Activated CD4-positive, CD25-positive, alpha-beta regulatory T cell treated with anti-CD3 and anti-CD28 coated beads, Interleukin-2, amount 50 U/mL, for 16 hours (primary cell): ENCODE results near the gene SEC24D.
A peak's percentile ranks its signal among the peaks of the same experiment; 100 is the strongest.
"Not testable (repeated sequence)": the region's sequence is repeated elsewhere in the genome, so short reads cannot be mapped to it uniquely, and the experiment has no call there.

Experiments
- DNase-seq: peaks from one replicate; pipeline ENCODE4 v3.0.0-alpha.2; 2020; ENCODE audit warnings: low read depth, low spot score

The SEC24D gene, protein sequence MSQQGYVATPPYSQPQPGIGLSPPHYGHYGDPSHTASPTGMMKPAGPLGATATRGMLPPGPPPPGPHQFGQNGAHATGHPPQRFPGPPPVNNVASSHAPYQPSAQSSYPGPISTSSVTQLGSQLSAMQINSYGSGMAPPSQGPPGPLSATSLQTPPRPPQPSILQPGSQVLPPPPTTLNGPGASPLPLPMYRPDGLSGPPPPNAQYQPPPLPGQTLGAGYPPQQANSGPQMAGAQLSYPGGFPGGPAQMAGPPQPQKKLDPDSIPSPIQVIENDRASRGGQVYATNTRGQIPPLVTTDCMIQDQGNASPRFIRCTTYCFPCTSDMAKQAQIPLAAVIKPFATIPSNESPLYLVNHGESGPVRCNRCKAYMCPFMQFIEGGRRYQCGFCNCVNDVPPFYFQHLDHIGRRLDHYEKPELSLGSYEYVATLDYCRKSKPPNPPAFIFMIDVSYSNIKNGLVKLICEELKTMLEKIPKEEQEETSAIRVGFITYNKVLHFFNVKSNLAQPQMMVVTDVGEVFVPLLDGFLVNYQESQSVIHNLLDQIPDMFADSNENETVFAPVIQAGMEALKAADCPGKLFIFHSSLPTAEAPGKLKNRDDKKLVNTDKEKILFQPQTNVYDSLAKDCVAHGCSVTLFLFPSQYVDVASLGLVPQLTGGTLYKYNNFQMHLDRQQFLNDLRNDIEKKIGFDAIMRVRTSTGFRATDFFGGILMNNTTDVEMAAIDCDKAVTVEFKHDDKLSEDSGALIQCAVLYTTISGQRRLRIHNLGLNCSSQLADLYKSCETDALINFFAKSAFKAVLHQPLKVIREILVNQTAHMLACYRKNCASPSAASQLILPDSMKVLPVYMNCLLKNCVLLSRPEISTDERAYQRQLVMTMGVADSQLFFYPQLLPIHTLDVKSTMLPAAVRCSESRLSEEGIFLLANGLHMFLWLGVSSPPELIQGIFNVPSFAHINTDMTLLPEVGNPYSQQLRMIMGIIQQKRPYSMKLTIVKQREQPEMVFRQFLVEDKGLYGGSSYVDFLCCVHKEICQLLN

DNA sequence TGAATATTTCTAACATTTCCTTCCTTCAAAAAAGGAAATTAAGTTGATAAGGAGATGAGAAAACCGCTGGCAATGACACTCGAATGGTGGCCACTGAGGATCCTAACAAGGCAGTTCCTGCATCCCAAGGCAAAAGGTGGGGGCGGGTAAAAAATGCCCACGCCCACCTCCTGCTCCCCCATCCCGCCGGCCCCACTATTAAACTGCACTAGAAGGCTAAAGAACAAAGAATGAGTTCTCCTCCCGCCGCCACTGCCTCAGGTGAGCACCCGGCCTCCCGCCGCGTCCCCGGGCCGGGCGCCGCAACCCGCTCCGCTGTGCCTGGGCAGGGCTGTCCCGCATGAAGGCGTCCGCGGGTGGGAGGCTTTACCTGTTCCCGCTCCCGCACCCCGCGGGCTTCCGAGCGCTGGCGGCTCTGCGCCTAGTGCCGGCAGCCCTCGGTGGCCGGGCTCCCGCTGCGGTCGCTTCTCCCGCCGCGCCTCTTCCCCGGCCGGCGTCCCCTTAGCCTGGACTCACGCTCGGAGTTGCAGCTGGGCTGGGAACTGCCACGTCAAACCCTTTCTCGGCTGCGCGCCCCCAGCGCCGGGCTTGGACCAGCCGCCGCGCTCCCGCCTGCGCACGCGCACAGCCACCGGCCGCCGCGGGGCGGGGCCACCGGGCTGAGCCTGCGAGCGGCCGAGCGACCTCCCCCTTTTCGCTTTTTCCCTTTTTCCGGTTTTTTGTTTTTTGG, at the start of gene SEC24D:
SEC24D (minus strand) TSS at position 556 of the 730 bp plus-strand sequence. CDS start 2,430 bp downstream, outside the sequence.
- peak; percentile 63 for DNase-seq

DNA sequence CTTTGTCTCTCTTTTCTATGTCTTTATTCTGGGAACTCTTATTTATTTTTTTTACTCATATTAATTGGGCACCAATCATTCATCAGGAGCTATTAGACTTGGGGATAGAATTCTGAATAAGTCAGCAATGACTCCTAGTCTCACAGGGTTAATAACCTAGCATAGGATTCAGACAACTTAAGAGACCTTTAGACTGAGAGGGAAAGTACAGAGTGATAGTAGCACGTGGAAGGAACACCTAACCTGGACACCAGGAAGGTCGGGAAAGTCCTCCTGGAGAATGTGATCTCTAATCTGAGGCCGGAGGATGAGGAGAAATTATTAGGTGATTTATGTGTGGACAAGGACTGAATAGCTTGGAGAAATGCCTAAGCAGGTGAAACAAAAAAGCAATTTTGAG, 48.8 kb upstream of the SEC24D start:
- DNase-seq, result no peak

DNA sequence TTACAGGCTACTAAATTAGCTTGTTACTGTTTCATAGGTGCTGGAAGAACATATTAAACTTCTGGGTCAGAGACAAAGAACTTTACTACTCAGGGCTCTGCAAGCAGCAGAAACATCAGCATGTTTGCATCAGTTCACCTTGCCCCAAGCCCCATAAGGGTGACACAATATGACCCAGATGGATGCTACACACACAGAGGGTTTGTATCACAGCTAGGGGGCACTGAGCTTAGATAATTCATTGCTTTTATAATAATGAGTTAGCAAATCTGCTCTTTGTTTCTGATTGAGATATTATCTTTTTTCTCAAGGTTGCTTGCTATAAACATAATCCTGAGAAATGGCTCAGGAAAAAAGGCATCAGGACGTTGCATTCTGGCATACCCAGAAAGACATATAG, 47.9 kb upstream of the SEC24D start:
- DNase-seq, result no peak

DNA sequence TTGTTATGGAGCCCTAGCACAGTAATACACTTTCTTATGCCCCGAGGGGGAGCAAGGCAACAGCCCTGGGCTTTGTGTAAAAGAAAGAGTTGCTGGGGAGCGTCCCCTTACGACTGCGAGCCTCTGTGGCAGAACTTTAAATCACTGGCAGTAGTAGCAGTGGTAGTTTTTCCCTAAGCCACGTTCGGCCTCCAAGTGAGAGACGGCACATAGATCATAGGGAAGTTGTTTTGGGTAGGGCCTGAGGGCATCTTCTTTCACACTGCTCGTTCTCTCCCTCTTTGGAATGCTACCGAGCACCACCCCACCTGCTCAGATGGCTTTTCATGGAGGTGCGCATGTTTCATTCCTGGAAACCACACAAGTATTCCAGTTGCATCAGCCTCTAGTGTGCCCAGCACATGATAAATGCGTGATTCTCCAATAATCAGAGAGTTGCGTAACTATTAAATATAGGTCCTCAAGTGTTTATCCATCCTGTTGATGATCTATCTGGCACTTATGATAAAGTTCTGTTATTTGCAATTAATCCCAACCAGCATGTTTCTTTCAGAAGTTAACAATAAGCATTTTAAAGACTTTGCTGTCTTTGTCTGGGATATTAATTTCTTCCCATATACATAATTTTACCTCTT, 45.7 kb upstream of the SEC24D start:
- no peak for DNase-seq

DNA sequence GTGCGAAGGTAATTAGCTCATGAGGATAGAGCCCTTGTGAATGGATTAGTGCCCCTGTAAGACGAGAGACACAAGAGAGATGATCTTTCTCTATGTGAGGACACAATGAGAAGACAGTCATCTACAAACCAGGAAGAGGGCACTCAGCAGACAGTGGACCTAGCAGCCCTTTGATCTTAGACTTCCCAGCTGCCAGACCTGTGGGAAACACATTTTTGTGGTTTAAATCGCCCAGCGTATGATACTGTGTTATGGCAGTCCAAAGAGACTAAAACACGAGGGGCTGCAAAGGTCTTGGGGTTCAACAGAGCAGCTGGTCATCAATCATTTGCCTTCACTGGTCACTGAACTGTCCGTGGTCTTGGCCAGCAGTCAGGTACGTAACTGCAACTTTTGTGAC, 43.5 kb upstream of the SEC24D start:
- no peak for DNase-seq

DNA sequence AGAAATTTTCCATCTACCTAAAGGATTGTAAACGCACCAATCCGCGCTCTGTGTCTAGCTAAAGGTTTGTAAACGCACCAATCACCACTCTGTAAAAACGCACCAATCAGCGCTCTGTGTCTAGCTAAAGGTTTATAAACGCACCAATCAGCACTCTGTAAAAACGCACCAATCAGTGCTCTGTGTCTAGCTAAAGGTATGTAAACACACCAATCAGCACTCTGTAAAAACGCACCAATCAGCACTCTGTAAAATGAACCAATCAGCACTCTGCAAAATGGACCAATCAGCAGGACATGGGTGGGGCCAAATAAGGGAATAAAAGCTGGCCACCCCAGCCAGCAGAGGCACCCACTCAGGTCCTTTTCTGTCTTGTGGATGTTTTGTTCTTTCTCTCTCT, 42.6 kb upstream of the SEC24D start:
- DNase-seq, result not testable (repeated sequence)

DNA sequence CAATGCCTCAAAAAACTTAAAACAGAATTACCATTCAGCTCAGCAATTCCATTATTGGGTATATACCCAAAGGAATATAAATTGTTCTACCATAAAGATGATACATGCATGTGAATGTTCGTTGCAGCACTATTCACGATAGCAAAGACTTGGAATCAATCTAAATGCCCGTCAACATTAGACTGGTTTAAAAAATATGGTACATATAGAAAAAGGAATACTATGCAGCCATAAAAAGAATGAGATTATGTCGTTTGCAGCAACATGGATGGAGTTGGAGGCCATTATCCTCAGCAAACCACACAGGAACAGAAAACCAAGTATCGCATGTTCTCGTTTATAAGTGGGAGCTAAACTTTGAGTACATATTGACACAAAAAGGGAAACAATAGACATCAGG, 41.9 kb upstream of the SEC24D start:
- no peak for DNase-seq

DNA sequence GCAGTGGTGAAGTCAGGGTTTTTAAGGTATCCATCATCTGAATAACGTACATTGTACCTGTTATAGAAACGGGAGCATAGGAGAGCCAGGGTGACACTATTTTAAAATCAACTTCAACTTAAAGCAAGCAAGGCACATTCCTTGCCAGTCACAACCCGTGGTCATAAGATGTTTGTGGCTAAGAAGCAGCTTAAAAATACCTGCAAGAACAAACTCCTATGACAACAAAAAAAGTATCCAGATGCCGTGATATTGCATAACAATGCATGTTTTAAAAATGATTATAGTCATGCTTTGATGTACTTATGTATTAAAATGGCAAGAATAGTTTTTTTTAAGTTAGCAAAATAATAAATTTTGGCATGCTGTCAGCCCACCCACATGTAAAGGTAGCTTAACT, 36.3 kb upstream of the SEC24D start:
- DNase-seq, result no peak

DNA sequence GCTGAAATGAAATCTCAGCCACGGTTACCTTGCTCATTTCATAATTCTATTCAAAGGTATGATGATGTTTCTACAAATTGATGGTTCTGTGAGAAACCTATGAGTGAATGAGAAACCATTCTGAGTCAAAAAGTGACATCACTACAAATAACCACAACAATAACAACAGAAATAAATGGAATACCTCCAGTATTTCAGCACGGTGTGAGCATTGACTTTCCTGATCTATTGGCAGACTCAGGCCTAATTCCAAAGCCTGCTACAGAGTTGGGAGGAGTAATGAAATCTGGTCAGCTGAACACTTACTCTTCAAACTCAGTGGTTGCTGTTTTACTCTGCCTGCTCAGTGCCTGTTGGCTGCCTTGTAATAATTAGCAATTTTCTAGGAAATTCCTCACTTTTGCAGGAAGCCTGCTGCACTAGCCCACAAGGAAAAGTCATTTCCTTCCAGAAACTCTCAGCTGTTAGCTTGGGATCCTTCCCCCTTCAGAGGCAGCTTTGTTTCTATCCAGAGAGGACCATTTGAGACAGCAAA, 33.9 kb upstream of the SEC24D start:
- no peak for DNase-seq

DNA sequence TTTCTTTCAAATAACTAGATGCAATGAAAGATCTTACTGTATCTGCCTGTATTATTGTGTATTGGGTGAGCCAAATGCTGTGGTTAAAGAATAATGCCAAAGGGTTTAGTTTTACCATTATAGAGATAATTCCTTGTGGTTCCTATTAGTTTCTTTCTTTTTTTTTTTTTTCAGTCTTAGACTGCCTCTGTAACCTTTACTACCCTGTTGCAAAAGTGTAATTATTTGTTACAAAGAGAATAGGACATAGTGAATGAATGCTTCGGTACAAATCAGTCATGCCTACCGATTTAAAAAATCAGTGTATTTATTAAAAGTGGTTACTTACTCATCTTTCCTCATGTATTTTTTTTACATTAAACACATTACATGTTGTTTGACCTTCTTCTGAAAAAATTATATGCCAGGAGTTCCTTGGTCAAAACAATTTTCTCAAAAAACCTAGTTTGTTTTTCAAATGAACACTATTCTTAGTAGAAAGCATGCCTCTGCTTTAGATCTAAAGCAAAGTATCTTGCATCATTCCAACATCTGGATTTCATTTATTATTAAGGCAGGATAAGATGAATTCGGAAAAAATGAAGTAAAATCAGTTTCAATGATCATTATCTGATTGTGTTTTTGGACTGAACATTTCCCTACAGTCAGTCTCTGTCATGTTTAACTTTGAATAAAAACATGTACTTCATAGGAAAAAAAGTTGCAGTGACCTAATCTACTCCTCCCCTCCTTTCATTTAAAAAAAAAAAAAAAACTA, 31.6 kb upstream of the SEC24D start:
- DNase-seq, result no peak

DNA sequence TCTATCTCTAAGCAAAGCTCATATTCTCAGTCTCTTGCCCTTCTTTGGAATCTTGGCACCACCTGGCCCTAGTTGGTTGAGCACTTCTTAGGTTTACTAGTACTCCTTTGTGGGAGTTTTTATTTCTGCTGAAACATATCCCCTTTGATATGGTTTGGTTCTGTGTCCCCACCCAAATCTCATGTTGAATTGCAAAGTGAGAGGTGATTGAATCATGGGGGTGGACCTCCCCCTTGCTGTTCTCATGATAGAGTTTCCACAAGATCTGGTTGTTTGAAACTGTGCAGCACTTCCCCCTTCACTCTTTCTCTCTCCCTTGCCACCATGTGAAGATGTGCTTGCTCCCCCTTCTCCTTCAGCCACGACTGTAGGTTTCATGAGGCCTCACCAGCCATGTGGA, 30.5 kb upstream of the SEC24D start:
- no peak for DNase-seq

DNA sequence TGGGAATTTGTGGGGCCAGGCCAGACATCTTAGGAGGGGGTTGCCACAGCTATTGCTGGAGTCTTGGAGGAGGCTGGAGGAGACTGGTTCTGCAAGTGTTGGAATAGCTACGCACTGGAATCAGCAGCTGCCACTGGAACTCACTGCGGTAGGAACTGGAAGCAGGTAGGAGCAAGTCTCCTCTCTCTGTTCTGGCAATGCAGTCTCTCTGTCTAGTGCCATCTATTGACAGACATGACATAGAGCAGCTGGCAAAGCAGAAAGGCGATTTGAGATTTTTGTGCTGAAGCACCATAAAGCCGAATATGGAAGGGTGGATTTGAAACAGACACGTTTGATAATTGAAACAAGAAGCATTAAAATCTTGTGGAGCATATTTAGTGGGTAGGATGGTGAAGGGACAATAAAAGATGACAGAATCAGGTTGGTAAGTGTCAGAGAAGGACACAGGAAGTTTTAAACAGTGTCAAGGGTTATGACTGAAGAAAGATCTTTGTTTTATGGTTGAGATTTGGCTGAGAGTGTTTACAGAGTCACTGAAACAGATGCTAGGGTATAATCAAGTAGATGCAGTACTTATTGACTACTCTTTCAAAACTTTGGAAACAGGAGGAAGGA, 29.3 kb upstream of the SEC24D start:
- no peak for DNase-seq

DNA sequence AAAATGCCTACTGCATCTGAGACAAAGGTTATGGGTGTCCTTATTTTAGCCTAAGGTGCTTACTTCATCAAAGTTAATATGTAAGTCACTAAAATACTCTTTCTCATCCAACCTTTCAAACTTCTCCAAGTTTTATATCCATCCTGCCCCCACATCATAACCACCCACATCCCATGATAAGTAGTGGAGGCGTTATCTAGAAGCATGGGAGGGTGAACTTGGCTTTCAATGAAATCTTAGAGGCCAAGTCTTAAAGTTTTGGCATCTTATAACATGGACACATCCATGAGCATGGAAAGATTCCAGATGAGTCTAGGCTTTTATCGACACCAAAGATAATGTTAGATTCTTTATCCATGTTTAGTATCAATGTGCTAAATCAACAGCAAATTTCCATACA, 22.9 kb upstream of the SEC24D start:
- DNase-seq, result no peak

DNA sequence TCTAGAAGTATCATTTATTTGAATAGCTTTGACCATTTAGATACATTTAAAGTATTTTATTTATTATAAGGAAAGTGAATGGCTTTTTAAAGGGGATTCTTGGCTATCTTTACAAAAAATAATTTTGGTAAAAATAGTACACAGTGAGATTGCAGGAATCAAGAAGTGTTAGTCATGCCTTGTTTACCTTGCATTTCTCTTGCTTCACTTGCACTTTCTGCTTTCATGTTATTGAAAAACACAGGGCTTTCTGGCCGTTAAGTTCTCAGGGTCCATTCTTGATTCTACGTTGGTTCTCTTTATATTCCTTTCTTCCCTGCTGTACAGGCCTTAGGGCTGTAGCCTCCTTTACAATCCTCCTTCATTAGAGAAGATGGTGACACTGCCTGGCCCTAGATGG, 21.8 kb upstream of the SEC24D start:
- DNase-seq, result no peak

DNA sequence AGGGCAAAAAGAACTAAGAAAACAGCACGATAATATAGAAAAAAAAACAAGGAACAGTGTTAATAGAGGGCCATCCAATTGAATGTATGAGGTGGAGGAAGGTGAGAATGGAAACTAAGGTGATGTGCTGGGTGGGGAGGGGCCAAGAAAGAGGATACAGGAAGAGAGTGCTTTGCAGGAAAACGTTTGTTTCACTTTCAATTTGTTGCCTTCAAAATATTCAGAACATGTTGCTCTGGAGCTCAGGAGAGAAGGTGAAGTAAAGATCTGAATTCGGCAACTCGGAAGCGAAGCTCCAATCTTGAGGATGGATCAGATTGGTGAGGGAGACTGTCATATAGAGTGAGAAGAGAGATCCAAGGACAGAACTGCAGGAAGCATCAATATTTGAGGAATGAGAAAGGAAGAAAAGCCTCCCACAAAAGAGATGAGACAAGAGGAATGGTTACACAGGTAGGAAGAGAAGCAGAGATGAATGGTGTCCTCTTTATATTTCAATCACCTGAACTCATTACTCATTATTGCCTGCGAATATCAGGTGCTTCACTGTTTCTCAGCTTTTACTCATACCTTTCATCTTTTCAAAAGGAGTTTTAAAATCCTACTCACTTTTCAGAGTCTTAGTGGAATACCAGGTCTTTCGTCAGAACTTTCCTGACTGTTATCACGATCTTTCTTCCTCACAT, 14.7 kb upstream of the SEC24D start:
- DNase-seq, result peak; percentile 13

DNA sequence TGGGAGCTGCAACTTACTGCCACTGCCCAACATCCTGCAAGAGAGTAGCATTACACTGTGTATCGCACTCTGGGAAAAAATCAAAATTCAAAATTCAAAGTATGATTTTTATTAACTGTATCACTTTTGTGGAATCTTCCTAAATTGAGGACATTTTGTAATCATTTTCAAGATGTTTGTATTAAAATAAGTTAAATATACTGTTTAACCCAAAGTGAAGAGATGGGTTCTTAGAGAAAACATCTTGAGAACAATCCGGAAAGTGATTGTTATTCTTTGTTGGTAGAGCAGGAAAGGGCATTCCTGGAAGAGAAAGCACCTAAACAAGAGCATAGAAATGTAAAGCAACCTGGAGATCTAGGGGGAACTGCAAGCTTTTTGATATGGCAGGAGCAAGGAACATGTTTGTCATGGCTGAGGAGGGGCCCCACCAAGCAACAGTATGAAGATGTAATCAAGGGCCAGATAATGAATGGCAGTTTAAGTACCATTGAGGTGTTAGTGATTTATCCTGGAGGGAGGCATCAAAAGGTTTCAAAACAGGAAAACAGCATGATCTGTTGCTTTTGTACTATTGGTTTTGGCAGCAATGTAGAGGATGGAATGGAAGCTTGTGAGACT, 14.1 kb upstream of the SEC24D start:
- no peak for DNase-seq

DNA sequence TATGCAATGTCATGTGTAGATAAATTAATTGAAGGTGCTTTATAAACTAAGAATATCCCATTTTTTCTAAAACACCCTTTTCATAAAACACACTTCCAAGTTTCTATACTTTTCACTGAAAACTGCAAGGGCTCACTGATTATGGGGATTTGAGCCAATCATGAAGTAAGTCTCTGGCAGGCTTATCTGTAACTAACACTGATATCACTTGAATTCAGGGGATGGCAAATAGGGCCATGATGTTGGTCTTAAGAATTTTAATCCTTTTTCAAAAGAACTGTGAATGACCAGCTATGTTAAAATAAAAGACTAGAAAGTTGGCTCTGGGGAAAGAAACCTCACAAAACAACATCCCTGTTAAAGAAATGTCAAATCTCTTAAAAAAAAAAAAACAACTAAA, 13.0 kb upstream of the SEC24D start:
- no peak for DNase-seq

DNA sequence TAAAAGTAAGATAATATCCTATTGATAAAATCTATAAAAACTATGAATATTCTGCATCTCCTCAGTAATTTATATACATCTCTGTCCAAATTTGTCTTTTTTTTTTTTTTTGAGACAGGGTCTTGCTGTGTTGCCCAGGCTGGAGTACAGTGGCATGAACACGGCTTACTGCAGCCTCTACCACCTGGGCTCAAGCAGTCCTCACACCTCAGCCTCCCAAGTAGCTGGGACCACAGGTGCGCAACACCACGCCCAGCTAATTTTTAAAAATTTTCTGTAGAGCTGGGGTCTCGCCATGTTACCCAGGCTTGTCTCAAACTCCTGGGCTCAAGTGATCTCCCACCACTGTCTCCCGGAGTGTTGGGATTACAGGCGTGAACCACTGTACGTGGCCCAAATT, 12.3 kb upstream of the SEC24D start:
- no peak for DNase-seq

DNA sequence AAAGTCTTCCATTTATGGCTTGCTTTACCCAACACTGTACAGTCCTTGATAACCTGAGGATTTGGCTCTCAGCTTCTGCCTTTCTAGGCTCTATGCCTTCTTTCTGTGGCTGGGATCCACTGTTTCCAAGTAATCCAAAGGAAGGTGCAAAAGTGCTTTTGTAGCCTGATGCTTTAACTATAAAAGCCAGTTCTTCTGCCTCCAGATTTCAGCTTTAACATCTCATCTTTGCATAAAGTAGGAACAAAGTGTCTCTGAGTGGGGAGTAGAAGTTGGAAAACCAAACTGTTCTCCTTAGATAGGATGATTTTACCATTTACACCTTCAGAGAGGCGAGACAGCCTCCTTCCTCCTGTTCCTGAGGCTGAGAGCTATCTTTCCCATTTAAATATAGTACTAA, 11.1 kb upstream of the SEC24D start:
- DNase-seq, result no peak
